Vagina (tissue), 2 donors: ENCODE measurements around the gene ZNF428. TPM values are rescaled to one million over a fixed set of nuclear protein-coding genes. Genes with fewer than 3 reads are reported as not detected.

ENCODE experiments used
- DNase-seq, 2 donors: peaks; one replicate each; pipeline ENCODE4 v3.0.0-alpha.2; 2017; ENCODE audit errors: extremely low spot score in 2 of 2
- H3K27ac ChIP-seq: fragments of 200-600 bp; sonication (generic); one replicate; pipeline ENCODE4 v1.5.1; 2019
- H3K27me3 ChIP-seq: fragments of 200-600 bp; sonication (generic); one replicate; pipeline ENCODE4 v1.5.1; 2019
- H3K36me3 ChIP-seq, 2 donors: fragments of 200-600 bp; sonication (generic); one replicate each; pipeline ENCODE4 v1.5.1; 2017 to 2019
- H3K4me1 ChIP-seq: fragments of 200-600 bp; sonication (generic); one replicate; pipeline ENCODE4 v1.5.1; 2019
- H3K4me3 ChIP-seq, 2 donors: fragments of 200-600 bp; sonication (generic); 1 replicate in 1 of 2; 2 replicates in 1 of 2; pipeline ENCODE4 v1.5.1; 2016 to 2019
- H3K9me3 ChIP-seq: fragments of 200-600 bp; sonication (generic); one replicate; pipeline ENCODE4 v1.5.1; 2019
- CTCF ChIP-seq, 3 experiments: fragments of 450-650 bp in 2 of 3; fragments of 200-600 bp in 1 of 3; sonication (generic) in 1 of 3; IDR thresholded peaks; one replicate each; pipeline ENCODE4 v1.5.1; 2017 to 2019; ENCODE audit warnings: antibody characterized with exemption in 3 of 3, mild to moderate bottlenecking in 2 of 3, moderate library complexity in 2 of 3
- POLR2A ChIP-seq, 2 donors: fragments of 450-650 bp; IDR thresholded peaks; one replicate each; pipeline ENCODE4 v1.6.1; 2017; ENCODE audit warnings: antibody characterized with exemption in 2 of 2, mild to moderate bottlenecking in 2 of 2, moderate library complexity in 2 of 2
- POLR2AphosphoS5 ChIP-seq, 2 donors: sonication (generic); formaldehyde crosslinking; IDR thresholded peaks; one replicate each; pipeline ENCODE4 v1.9.0; 2017; ENCODE audit warnings: antibody characterized with exemption in 2 of 2, mild to moderate bottlenecking in 2 of 2, low read depth in 1 of 2; ENCODE audit not compliant: insufficient read depth in 1 of 2
- intact Hi-C: fragments of 100-400 bp; cut with DNase I; formaldehyde crosslinking; loops from one replicate; pipeline ENCODE4 v1.15.1; 2023
- total RNA-seq: library from RNA; depleted of rRNA; stranded (reverse); fragments of >200 nt; gene quantifications from one replicate; pipeline ENCODE4 v1.2.3, GENCODE V29; 2016

Gene ZNF428
- total RNA-seq, 1 donor from 2014 or later, result 30.9 TPM

- peaks cover 0 to 33% of the 10 kb centered on the region in 2 donors for H3K36me3 ChIP-seq
- peak overlapping the region; percentile 52 to 62 for H3K4me3 ChIP-seq
- H3K9me3 ChIP-seq, result no peaks in the 10 kb centered on the region
- H3K27me3 ChIP-seq, result no peaks in the 10 kb centered on the region
- intact Hi-C loops, result no loop called here
- peak overlapping the region; percentile 96 for H3K27ac ChIP-seq
- TF ChIP-seq POLR2A (IDR thresholded peaks at IDR 0.05) (no peak), POLR2AphosphoS5 (IDR thresholded peaks at IDR 0.05; ENCODE audit: insufficient read depth in 1 of 2, low read depth in 1 of 2) (no peak), CTCF (IDR thresholded peaks at IDR 0.05) (no peak)
- H3K4me1 ChIP-seq, result peaks cover 39% of the 10 kb centered on the region
- no peak for DNase-seq
Observed at GRCh38 chr19:43594081-43594697, 25.2 kb downstream of the ZNF428 start.

GRCh38 chr19:43592800-43593350 is 26.6 kb downstream of the ZNF428 start:
- Histone ChIP-seq H3K27ac (no peak overlapping the region), H3K9me3 (no peaks in the 10 kb centered on the region), H3K27me3 (no peaks in the 10 kb centered on the region), H3K36me3 (peaks cover 0 to 25% of the 10 kb centered on the region in 2 donors), H3K4me1 (peaks cover 35% of the 10 kb centered on the region), H3K4me3 (no peak overlapping the region)
- no peak for DNase-seq
- intact Hi-C loops, result no loop called here
- TF ChIP-seq POLR2AphosphoS5 (IDR thresholded peaks at IDR 0.05; ENCODE audit: insufficient read depth in 1 of 2, low read depth in 1 of 2) (no peak), CTCF (IDR thresholded peaks at IDR 0.05) (no peak), POLR2A (IDR thresholded peaks at IDR 0.05) (no peak)

GRCh38 chr19:43591904-43592772 is 27.3 kb downstream of the ZNF428 start:
- TF ChIP-seq CTCF (IDR thresholded peaks at IDR 0.05) (no peak), POLR2AphosphoS5 (IDR thresholded peaks at IDR 0.05; ENCODE audit: insufficient read depth in 1 of 2, low read depth in 1 of 2) (no peak), POLR2A (IDR thresholded peaks at IDR 0.05) (no peak)
- Histone ChIP-seq H3K36me3 (peaks cover 0 to 25% of the 10 kb centered on the region in 2 donors), H3K4me1 (peaks cover 28% of the 10 kb centered on the region), H3K9me3 (no peaks in the 10 kb centered on the region), H3K27me3 (no peaks in the 10 kb centered on the region), H3K4me3 (no peak overlapping the region), H3K27ac (no peak overlapping the region)
- DNase-seq, result no peak
- intact Hi-C loops, result no loop called here

GRCh38 chr19:43589678-43590077 is 29.8 kb downstream of the ZNF428 start:
- Histone ChIP-seq H3K27me3 (no peaks in the 10 kb centered on the region), H3K27ac (no peak overlapping the region), H3K4me1 (peaks cover 15% of the 10 kb centered on the region), H3K9me3 (no peaks in the 10 kb centered on the region), H3K36me3 (peaks cover 0 to 25% of the 10 kb centered on the region in 2 donors), H3K4me3 (no peak overlapping the region)
- intact Hi-C loops, result no loop called here
- TF ChIP-seq CTCF (IDR thresholded peaks at IDR 0.05) (no peak), POLR2A (IDR thresholded peaks at IDR 0.05) (no peak), POLR2AphosphoS5 (IDR thresholded peaks at IDR 0.05; ENCODE audit: insufficient read depth in 1 of 2, low read depth in 1 of 2) (no peak)
- DNase-seq, result no peak
